GM12891 (cell line): ENCODE measurements around the gene WDR91.

Experiments
- PAX5 ChIP-seq: IDR thresholded peaks from 2 replicates; pipeline ENCODE4 v1.6.1; 2011; ENCODE audit warnings: low read length, moderate library complexity, mild to moderate bottlenecking; ENCODE audit not compliant: insufficient read depth, severe bottlenecking
- POLR2A ChIP-seq: IDR thresholded peaks from 2 replicates; pipeline ENCODE4 v1.6.1; 2011; ENCODE audit warnings: low read depth, low read length, control low read depth

- no peak for TF ChIP-seq PAX5
- TF ChIP-seq POLR2A = no peak
These were observed 10.4 kb downstream of the WDR91 start for GRCh38 chr7:135200821-135201331.
